GM18526 (cell line): ENCODE data around the gene HNRNPF.

Experiments
- POLR2A ChIP-seq: IDR thresholded peaks from 3 replicates; pipeline ENCODE4 v1.6.1; 2011; ENCODE audit not compliant: insufficient read length; ENCODE audit errors: extremely low read depth

The HNRNPF gene

GRCh38 chr10:43402880-43403452, 6.0 kb downstream of the HNRNPF start:
- TF ChIP-seq POLR2A = no peak

- no peak for TF ChIP-seq POLR2A
Observed at GRCh38 chr10:43402176-43402575, 6.8 kb downstream of the HNRNPF start.

GRCh38 chr10:43401627-43402026, 7.4 kb downstream of the HNRNPF start:
- TF ChIP-seq POLR2A = no peak

GRCh38 chr10:43399320-43400310, 9.4 kb downstream of the HNRNPF start:
- TF ChIP-seq POLR2A = no peak

GRCh38 chr10:43398939-43399319, 10.1 kb downstream of the HNRNPF start:
- no peak for TF ChIP-seq POLR2A

- TF ChIP-seq POLR2A = peak; percentile 71
Observed at GRCh38 chr10:43396928-43397624, 11.9 kb downstream of the HNRNPF start.

- no peak for TF ChIP-seq POLR2A
Observed at GRCh38 chr10:43396061-43396927, 12.7 kb downstream of the HNRNPF start.

- TF ChIP-seq POLR2A = no peak
Observed at GRCh38 chr10:43395571-43396060, 13.4 kb downstream of the HNRNPF start.

- TF ChIP-seq POLR2A = no peak
Observed at GRCh38 chr10:43394868-43395267, 14.1 kb downstream of the HNRNPF start.

- TF ChIP-seq POLR2A = no peak
Observed at GRCh38 chr10:43393606-43394360, 15.2 kb downstream of the HNRNPF start.

- TF ChIP-seq POLR2A = no peak
Observed at GRCh38 chr10:43392748-43393147, 16.2 kb downstream of the HNRNPF start.

- TF ChIP-seq POLR2A = no peak
Observed at GRCh38 chr10:43391496-43391895, 17.5 kb downstream of the HNRNPF start.

- TF ChIP-seq POLR2A = peak; percentile 6
Observed at GRCh38 chr10:43390759-43391158, 18.2 kb downstream of the HNRNPF start.

GRCh38 chr10:43390333-43390732, 18.7 kb downstream of the HNRNPF start:
- no peak for TF ChIP-seq POLR2A
